Mucosa of gallbladder (tissue), 1 donor: Measurements from ENCODE around the gene ITPKC. TPM values are rescaled to one million over a fixed set of nuclear protein-coding genes. Genes with fewer than 3 reads are reported as not detected.

Experiments used
- DNase-seq: peaks from one replicate; pipeline ENCODE4 v3.0.0-alpha.2; 2020; ENCODE audit warnings: low spot score
- total RNA-seq: library from RNA; stranded (reverse); gene quantifications from one replicate; pipeline ENCODE4 v1.2.1, GENCODE V29; 2021
- donor health status: DM: no; HTN: no; CAD: no.

ITPKC gene
- total RNA-seq, 1 donor from 2014 or later: 21.4 TPM

DNA sequence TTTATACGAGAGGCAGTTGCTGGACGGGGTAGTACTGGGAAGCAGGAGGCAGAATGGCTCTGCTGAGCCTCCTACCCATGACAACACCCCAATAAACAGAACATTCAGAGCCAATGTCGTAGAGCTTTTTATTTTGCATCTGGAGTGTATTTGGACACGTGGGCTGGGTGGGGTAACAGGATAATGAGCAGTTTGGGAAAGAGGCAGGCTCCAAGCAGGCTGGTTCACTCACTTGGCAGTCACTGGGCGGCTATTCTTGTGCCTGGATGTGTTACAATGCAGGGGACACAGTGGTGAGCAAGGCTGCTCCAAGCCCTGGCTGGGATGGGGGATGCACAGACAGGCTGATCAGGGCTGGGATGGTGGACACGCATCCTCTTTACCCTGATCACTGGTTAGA is 23.8 kb downstream of the ITPKC start:
- DNase-seq: peak; percentile 31

- DNase-seq: no peak
Observed at GRCh38 chr19:40741527-40742390, 24.8 kb downstream of the ITPKC start.

- DNase-seq: no peak
Observed at GRCh38 chr19:40742477-40742876, 25.6 kb downstream of the ITPKC start.

DNA sequence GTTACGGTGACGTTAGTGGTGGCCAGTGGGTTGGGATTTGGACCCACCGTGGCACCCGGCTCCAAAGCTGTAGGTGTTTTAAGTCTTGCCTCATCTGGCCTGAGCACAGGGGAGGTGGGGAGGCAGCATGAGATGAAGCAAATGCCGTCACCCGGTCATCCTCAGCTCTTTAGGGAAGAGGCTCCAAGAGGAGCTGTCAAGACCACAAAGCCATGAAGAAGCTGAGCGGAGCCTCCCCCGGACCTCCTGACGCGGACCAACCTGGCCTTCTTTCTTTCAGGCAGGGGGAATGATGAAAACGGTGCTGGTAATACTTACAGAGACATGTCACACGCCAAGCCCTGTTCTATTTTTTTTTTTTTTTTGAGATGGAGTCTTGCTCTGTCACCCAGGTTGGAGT is 26.0 kb downstream of the ITPKC start:
- DNase-seq: no peak

DNA sequence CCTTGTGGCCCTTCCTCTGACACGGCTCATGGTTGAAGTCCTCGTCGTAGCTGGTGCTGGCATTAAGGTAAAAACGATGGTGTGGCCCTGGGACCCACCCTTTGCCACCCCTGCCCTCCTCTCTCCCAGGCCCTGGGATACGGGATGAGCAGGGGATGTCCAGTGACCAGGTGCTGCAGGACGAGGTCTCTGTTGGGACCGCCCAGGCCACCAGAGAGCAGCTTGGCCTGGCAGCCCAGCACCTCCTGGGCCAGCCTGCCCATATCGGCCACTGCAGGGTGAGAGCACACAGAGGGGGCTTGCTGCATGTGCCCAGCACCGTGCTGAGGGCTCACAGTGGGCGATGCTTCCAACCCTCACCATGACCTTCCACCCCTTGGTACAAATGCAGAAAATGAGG is 27.0 kb downstream of the ITPKC start:
- no peak for DNase-seq

DNA sequence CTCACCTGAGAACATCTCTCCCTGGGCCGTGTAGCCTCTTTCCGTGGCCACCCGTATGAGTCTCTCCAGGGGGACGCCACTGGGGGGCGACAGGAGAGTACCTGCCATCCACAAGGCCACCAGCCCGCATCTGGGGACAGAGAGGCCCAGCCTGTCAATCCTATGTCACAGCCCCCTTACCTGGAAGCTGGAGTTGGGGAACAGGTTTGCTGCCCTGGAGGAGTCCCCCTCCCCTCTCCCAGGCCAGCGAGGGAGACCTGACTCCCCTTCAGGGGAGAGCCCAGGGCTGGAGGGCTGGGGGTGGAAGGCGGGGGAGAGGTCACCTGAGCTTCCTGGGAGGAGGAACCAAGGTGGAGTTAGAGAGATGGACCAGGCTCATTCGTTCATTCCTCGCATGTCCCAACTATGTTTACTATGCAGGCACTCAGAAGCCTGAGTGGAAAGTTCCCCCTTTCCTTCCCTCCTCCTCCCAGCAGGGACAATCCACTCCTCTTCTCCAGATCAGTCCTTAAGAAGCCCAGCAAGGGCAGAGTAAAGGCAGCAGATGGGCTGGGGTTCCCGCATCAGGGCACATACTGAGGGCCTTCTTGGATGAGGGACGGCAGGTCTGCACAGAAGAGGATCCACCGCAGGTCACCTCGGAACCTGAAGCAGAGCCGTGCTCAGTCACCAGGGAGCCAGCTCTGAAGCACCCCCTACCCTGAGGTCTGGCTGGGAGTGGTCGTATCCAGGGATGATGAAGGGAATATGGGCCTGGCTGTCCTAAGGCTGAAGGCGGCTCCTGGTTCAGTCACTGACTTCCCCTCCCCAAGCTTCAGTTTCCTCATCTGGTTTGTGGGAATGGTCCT is 27.9 kb downstream of the ITPKC start:
- no peak for DNase-seq

DNA sequence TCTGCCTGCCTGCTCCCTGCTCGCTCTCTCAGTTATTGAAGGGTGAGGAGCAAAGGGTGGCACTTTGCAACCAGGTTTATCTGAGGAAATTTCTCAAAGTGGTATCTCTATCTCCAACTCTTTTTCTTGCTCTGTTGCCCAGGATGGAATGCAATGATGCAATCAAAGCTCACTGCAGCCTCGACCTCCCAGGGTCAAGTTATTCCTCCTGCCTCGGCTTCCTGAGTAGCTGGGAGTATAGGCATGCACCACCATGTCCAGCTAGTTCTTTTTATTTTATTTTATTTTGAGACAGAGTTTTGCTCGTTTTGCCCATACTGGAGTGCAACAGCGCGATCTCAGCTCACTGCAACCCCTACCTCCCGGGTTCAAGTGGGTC is 28.5 kb downstream of the ITPKC start:
- no peak for DNase-seq

DNA sequence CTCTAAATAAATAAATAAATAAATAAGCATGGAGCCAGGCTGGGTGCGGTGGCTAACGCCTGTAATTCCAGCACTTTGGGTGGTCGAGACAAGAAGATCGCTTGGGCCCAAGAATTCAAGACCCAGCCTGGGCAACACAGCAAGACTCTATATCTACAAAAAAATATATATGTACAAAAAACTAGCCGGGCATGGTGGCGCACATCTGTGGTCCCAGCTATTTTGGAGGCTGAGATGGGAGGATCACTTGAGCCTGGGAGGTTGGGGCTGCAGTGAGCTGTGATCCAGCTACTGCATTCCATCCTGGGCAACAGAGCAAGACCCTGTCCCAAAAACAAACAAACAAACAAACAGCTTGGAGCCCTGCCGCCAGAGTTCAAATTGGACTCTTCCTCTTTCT is 30.6 kb downstream of the ITPKC start:
- DNase-seq: no peak

DNA sequence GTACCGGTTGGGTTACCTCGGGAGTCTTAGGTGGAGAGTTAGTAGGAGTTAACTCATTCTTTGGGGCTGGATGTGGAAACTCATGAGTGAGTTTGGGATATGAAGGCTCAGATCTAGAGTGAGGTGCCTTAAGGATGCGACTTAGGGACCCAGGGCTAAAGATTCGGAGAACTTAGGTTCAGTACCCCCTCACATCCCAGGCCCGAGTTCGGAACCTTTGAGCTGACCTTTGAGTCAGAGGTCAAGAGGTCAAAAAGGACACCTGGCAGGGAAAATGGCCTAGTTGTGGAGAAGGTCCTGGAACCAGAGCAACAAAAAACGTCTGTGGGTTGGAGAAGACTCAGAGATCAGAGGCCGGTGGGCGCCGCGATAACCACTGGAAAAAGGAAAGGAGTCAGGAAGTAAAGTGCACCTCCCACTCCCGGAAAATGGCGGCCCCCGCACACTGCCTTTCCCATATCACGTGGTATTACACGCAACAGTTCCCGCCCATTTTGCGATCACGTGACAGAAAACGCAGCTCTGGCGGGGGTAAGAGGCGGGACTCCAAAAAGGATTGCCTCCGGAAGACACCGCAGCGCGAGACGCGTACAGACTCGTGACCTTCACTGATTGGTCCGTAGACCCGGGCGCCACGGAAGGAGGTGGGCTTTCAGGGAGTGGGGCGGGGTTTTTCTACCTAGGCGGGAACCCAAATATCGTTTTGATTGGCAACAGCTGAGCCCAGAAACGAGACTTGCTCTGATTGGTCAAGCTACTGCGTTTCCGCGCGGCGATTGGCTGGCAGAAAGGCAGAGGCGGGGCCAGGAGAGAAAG is 33.4 kb downstream of the ITPKC start, which contains the start of gene ACTMAP:
Gene ACTMAP (minus strand): TSS at position 420 of the 816 bp plus-strand sequence. CDS start 674 bp downstream, outside the sequence.
- DNase-seq: peak; percentile 100

DNA sequence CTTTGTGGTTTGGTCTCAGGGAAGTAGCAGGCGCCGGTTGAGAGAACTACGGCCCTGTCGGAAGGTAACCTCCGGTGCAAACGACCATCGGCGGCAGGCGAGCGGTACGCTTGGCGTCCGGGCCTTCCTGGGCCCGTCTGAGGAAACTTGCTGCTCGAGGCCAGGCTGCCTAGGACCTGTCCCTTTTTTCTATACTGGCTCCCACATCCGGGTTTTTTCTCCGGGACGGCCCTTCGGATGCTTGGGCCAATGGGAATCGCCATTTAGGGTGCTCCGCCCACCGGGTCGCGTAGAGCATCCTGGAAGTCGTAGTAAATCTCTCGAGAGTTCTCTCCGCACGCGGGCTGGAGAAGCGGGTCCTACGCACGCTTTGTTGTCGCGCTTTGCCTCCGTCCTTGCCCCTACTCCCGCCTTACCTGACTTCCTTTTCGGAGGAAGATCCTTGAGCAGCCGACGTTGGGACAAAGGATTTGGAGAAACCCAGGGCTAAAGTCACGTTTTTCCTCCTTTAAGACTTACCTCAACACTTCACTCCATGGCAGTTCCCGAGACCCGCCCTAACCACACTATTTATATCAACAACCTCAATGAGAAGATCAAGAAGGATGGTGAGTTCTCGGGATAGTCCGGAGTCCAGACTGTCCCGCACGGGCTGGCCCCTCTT is 34.1 kb downstream of the ITPKC start, which contains the start of gene SNRPA:
Gene SNRPA (plus strand): TSS at position 330 of the 664 bp plus-strand sequence. CDS start 206 bp downstream, at position 536.
- peak; percentile 98 for DNase-seq

DNA sequence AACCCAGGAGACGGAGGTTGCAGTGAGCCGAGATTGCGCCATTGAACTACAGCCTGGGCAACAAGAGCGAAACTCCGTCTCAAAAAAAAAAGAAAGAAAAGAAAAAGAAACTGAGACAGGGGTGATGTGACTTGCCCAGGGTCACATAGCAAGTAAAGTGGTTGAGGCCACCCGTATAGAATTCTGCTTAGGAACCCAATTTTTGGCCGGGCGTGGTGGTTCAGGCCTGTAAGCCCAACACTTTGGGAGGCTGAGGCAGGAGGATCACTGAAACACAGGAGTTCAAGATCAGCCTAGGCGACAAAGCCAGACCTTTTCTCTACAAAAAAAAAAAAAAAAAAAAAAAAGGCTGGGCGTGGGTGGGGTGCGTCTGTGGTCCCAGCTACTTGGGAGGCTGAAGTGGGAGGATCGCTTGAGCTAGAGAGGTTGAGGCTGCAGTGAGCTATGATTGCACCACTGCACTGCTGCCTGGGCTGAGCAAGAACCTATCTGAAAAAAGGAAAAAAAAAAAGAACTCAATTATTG is 35.4 kb downstream of the ITPKC start:
- no peak for DNase-seq

- no peak for DNase-seq
Observed at GRCh38 chr19:40754611-40755247, 37.8 kb downstream of the ITPKC start.

DNA sequence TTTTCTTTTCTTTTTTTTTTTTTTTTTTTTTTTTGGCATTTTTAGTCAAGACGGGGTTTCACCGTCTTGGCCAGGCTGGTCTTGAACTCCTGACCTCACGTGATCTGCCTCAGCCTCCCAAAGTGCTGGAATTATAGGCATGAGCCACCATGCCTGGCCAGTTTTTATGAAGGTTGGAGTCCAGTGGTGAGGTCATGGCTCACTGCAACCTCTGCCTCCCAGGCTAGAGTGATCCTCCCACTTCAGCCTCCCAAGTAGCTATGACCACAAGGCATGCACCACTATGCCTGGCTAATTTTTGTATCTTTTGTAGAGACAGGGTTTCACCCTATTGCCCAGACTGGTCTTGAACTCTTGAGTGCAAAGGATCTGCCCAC is 38.3 kb downstream of the ITPKC start:
- DNase-seq: no peak

DNA sequence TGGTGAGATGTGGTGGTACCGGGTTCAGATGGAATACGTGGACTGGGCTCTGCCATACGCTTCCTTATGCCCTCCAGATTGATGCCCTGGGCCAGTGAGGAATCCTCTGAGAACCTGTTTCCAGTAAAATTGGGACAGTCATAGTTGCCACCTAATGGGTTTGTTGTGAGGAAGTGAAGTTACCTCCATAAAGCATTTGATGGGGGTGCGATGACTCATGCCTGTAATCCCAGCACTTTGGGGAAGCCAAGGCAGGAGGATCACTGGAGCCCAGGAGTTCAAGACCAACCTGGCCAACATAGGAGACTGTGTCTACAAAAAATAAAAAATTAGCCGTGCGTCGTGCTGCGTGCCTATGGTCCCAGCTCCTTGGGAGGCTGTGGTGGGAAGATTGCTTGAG is 38.9 kb downstream of the ITPKC start:
- DNase-seq: no peak

DNA sequence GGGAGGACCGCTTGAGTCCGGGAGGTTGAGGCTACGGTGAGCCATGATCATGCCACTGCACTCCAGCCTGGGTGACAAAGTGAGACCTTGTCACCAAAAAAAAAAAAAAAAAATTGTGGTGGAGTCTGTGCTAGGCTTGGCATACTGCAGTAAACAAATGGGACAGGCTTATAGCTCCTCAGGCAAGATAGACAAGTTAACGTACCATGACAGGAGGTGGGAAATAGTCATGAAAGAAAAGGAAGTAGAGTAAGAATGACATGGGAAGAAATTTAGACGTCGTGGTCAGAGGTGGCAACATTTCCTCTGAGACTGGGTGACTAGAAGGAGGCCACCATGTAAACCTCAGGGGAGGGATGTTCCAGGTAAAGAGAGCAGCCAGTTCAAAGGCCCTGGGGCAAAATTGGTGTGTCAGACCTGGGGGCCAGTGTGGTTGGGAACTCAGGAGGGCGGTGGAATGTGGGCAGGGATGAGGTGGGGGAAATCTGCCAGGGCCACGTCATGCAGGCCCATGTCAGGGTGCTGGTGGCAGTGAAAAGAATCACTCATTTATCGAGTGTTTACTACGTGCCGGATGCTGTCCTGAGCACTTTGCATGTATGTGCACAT is 39.7 kb downstream of the ITPKC start:
- DNase-seq: no peak

- no peak for DNase-seq
Observed at GRCh38 chr19:40758491-40758890, 41.6 kb downstream of the ITPKC start.

DNA sequence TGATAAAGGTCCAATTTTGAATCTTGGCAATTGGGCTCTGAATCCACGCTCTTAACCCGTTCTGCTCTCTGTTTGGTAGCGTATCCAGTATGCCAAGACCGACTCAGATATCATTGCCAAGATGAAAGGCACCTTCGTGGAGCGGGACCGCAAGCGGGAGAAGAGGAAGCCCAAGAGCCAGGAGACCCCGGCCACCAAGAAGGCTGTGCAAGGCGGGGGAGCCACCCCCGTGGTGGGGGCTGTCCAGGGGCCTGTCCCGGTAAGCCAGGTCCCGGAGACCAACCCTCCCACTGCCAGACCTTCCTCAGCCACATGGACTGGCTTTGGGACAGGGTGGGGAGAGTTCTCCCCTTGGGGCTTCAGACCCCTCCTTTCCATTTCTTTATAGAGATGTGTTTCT is 42.4 kb downstream of the ITPKC start:
- DNase-seq: no peak

DNA sequence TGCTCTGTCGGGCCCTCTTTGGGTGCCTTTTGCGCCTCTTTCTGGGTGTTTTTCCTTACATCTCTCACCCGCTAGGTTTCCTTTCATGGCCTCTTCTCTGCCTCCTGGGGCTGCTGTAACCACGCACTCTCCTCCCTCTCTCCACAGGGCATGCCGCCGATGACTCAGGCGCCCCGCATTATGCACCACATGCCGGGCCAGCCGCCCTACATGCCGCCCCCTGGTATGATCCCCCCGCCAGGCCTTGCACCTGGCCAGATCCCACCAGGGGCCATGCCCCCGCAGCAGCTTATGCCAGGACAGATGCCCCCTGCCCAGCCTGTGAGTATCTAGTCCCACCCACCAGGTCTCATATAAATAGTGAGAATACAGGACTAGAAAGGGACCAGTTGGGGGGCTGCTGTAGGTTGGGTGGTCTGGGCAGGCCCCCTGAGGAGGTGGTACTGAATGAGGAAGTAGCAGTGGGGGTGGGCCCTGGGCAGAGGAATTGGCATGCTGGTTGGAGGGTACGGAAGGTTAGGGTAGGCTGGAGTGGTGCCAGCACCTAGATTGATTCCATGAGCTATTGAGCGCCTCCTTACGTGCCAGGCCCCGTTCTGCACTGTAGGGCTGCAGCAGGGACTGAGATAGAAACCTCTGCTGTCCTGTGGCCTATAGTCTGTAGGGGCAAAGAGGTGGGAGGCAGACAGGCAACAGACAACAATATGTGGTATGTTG is 46.0 kb downstream of the ITPKC start:
- DNase-seq: no peak

- DNase-seq: no peak
Observed at GRCh38 chr19:40763526-40763925, 46.6 kb downstream of the ITPKC start.
